H9 (cell line): ENCODE results near the gene WAPL. TPM values are rescaled to one million over a fixed set of nuclear protein-coding genes. Genes with fewer than 3 reads are reported as not detected.

Experiments used
- DNase-seq: peaks from one replicate; pipeline ENCODE4 v3.0.0-alpha.2; 2017
- H2AFZ ChIP-seq: one replicate; pipeline ENCODE4 v1.6.1; 2013; ENCODE audit warnings: mild to moderate bottlenecking, low read length, control low read depth, moderate library complexity
- H2AK5ac ChIP-seq: 2 replicates; pipeline ENCODE4 v1.6.1; 2013; ENCODE audit warnings: low read length, control low read depth, mixed read lengths; ENCODE audit not compliant: insufficient read length
- H2BK120ac ChIP-seq: one replicate; pipeline ENCODE4 v1.6.1; 2013; ENCODE audit warnings: low read depth, mild to moderate bottlenecking, low read length, control low read depth, inconsistent platforms; ENCODE audit not compliant: poor library complexity, severe bottlenecking
- H2BK12ac ChIP-seq: 2 replicates; pipeline ENCODE4 v1.6.1; 2013; ENCODE audit warnings: low read length, control low read depth, mixed read lengths, low read depth; ENCODE audit not compliant: insufficient read length
- H2BK15ac ChIP-seq: 2 replicates; pipeline ENCODE4 v1.6.1; 2013; ENCODE audit warnings: low read depth, low read length, control low read depth
- H2BK20ac ChIP-seq: one replicate; pipeline ENCODE4 v1.6.1; 2013; ENCODE audit warnings: low read depth, mild to moderate bottlenecking, low read length, control low read depth, inconsistent platforms; ENCODE audit not compliant: poor library complexity, severe bottlenecking
- H2BK5ac ChIP-seq: 2 replicates; pipeline ENCODE4 v1.6.1; 2013; ENCODE audit warnings: low read length, control low read depth, mixed read lengths; ENCODE audit not compliant: insufficient read length
- H3K14ac ChIP-seq: 2 replicates; pipeline ENCODE4 v1.6.1; 2013; ENCODE audit warnings: low read length, control low read depth; ENCODE audit not compliant: insufficient read depth
- H3K18ac ChIP-seq: 2 replicates; pipeline ENCODE4 v1.6.1; 2013; ENCODE audit warnings: low read depth, mild to moderate bottlenecking, mixed read lengths, low read length, control low read depth; ENCODE audit not compliant: insufficient read length
- H3K23ac ChIP-seq: 2 replicates; pipeline ENCODE4 v1.6.1; 2013; ENCODE audit warnings: low read length, control low read depth, mixed read lengths, low read depth; ENCODE audit not compliant: insufficient read length
- H3K23me2 ChIP-seq: 2 replicates; pipeline ENCODE4 v1.6.1; 2013; ENCODE audit warnings: low read depth, mild to moderate bottlenecking, mixed read lengths, low read length, control low read depth; ENCODE audit not compliant: insufficient read length, poor library complexity, severe bottlenecking
- H3K27ac ChIP-seq: 2 replicates; pipeline ENCODE4 v1.5.1; 2013; ENCODE audit warnings: low read length, control low read depth, mixed read lengths, low read depth; ENCODE audit not compliant: insufficient read length
- H3K27me3 ChIP-seq: 2 replicates; pipeline ENCODE4 v1.6.1; 2013; ENCODE audit warnings: low read length, control low read depth, inconsistent platforms; ENCODE audit not compliant: insufficient read depth
- H3K4ac ChIP-seq: 2 replicates; pipeline ENCODE4 v1.6.1; 2013; ENCODE audit warnings: low read depth, mild to moderate bottlenecking, control low read depth, inconsistent platforms, low read length, moderate library complexity
- H3K4me1 ChIP-seq: 2 replicates; pipeline ENCODE4 v1.6.1; 2013; ENCODE audit warnings: low read length, control low read depth, inconsistent platforms; ENCODE audit not compliant: insufficient read depth
- H3K4me2 ChIP-seq: 2 replicates; pipeline ENCODE4 v1.6.1; 2013; ENCODE audit warnings: low read length, control low read depth, mixed read lengths; ENCODE audit not compliant: insufficient read length, insufficient read depth
- H3K56ac ChIP-seq: 2 replicates; pipeline ENCODE4 v1.6.1; 2013; ENCODE audit warnings: low read depth, mild to moderate bottlenecking, mixed read lengths, low read length, control low read depth; ENCODE audit not compliant: insufficient read length
- H3K79me1 ChIP-seq: 2 replicates; pipeline ENCODE4 v1.6.1; 2013; ENCODE audit warnings: low read depth, mild to moderate bottlenecking, moderate library complexity, low read length, control low read depth, inconsistent platforms; ENCODE audit not compliant: insufficient read depth, poor library complexity, severe bottlenecking
- H3K79me2 ChIP-seq: 2 replicates; pipeline ENCODE4 v1.6.1; 2013; ENCODE audit warnings: low read length, control low read depth, inconsistent platforms; ENCODE audit not compliant: insufficient read depth
- H3K9ac ChIP-seq: 2 replicates; pipeline ENCODE4 v1.6.1; 2013; ENCODE audit warnings: low read length, control low read depth, mixed read lengths; ENCODE audit not compliant: insufficient read length; ENCODE audit errors: extremely low read depth
- H3K9me3 ChIP-seq: one replicate; pipeline ENCODE4 v1.6.1; 2013; ENCODE audit warnings: low read depth, low read length, inconsistent platforms; ENCODE audit not compliant: control insufficient read depth
- H3T11ph ChIP-seq: one replicate; pipeline ENCODE4 v1.6.1; 2013; ENCODE audit warnings: mild to moderate bottlenecking, low read length, control low read depth, inconsistent platforms
- H4K20me1 ChIP-seq: one replicate; pipeline ENCODE4 v1.6.1; 2013; ENCODE audit not compliant: control insufficient read depth, insufficient read length, insufficient read depth
- H4K5ac ChIP-seq: 2 replicates; pipeline ENCODE4 v1.6.1; 2013; ENCODE audit warnings: low read depth, mild to moderate bottlenecking, mixed read lengths, low read length, control low read depth; ENCODE audit not compliant: insufficient read length
- H4K8ac ChIP-seq: replicated peaks from 2 replicates; pipeline ENCODE4 v1.6.1; 2013; ENCODE audit warnings: low read length, control low read depth, mixed read lengths, low read depth; ENCODE audit not compliant: insufficient read length
- H4K91ac ChIP-seq: 2 replicates; pipeline ENCODE4 v1.6.1; 2013; ENCODE audit warnings: low read depth, mild to moderate bottlenecking, moderate library complexity, mixed read lengths, low read length, control low read depth; ENCODE audit not compliant: insufficient read length
- H3K27ac Mint-ChIP-seq, 3 experiments: 2 replicates in 2 of 3; 3 replicates in 1 of 3; pipeline ENCODE4 v1.8.0; 2020 to 2021; ENCODE audit warnings: mixed read lengths in 3 of 3, mild to moderate bottlenecking in 1 of 3, moderate library complexity in 1 of 3
- H3K27me3 Mint-ChIP-seq: 2 replicates; pipeline ENCODE4 v1.8.0; 2021; ENCODE audit warnings: low read depth, mild to moderate bottlenecking, moderate library complexity, mixed read lengths
- H3K36me3 Mint-ChIP-seq, 3 experiments: 2 replicates in 2 of 3; 3 replicates in 1 of 3; pipeline ENCODE4 v1.8.0; 2020 to 2021; ENCODE audit warnings: low read depth in 3 of 3, mixed read lengths in 3 of 3; ENCODE audit not compliant: insufficient read depth in 1 of 3
- H3K4me1 Mint-ChIP-seq, 2 experiments: 2 replicates each; pipeline ENCODE4 v1.8.0; 2020; ENCODE audit warnings: mixed read lengths in 2 of 2
- H3K4me3 Mint-ChIP-seq, 2 experiments: 2 replicates in 1 of 2; 3 replicates in 1 of 2; pipeline ENCODE4 v1.8.0; 2020 to 2021; ENCODE audit warnings: mild to moderate bottlenecking in 2 of 2, mixed read lengths in 2 of 2, moderate library complexity in 1 of 2
- H3K9me3 Mint-ChIP-seq, 2 experiments: 2 replicates in 1 of 2; 3 replicates in 1 of 2; pipeline ENCODE4 v1.8.0; 2020; ENCODE audit warnings: mild to moderate bottlenecking in 2 of 2, mixed read lengths in 2 of 2, moderate library complexity in 1 of 2
- CTCF ChIP-seq: fragments of 200-600 bp; sonication (generic); conservative IDR thresholded peaks from 3 replicates; pipeline ENCODE4 v1.8.0; 2021; ENCODE audit warnings: antibody characterized with exemption, mild to moderate bottlenecking
- whole genome bisulfite sequencing: extraction: QIAGEN DNeasy Blood & Tissue Kit; methylation state at CpG from one replicate; pipeline ENCODE4 v1.1.7; 2013; ENCODE audit warnings: missing lambda C conversion rate, low lambda C conversion rate, mixed read lengths; ENCODE audit not compliant: insufficient read length; ENCODE audit errors: extremely low coverage; 5-methylcytosine and 5-hydroxymethylcytosine counted together
- total RNA-seq: library from RNA; stranded (reverse); gene quantifications from 2 replicates; pipeline ENCODE4 v1.2.1, GENCODE V29; 2021

Gene WAPL
- total RNA-seq, 1 experiment from 2014 or later: 61.4 TPM

- no peaks in the 10 kb centered on the region for H3K27me3 ChIP-seq
- H3K4me1 ChIP-seq: no peaks in the 10 kb centered on the region; the same call in none of the 2 replicates
- no peak overlapping the region for H4K8ac ChIP-seq
- no CpG with 5 or more reads among the region's 10 CpGs for WGBS
- peak overlapping the region; percentile 80 for H3K9ac ChIP-seq
- no peaks in the 10 kb centered on the region for H3K9me3 ChIP-seq
- H2BK120ac ChIP-seq: no peak overlapping the region
- no peaks in the 10 kb centered on the region for H3K79me2 ChIP-seq
- H2BK20ac ChIP-seq: no peak overlapping the region
- H3K36me3 Mint-ChIP-seq: peaks cover 48 to 75% (median 72%) of the 10 kb centered on the region in 3 experiments
- TF ChIP-seq CTCF: no peak
- H3T11ph ChIP-seq: no peak overlapping the region
- H3K56ac ChIP-seq: no peak overlapping the region
- no peaks in the 10 kb centered on the region for H3K9me3 Mint-ChIP-seq
- H2AFZ ChIP-seq: no peak overlapping the region
- no peaks in the 10 kb centered on the region for H3K79me1 ChIP-seq
- no peaks in the 10 kb centered on the region for H4K20me1 ChIP-seq
- H3K4ac ChIP-seq: no peak overlapping the region; the same call in 1 of the 2 replicates
- H4K5ac ChIP-seq: no peak overlapping the region
- H3K4me2 ChIP-seq: no peak overlapping the region
- H3K18ac ChIP-seq: no peak overlapping the region
- no peak overlapping the region for H2AK5ac ChIP-seq
- peak; percentile 37 for DNase-seq
- H3K27ac Mint-ChIP-seq: peak overlapping the region; percentile 81 to 91 (median 85)
- H3K4me3 Mint-ChIP-seq: no peak overlapping the region; a peak in 1 of 5 replicates
- no peak overlapping the region for H4K91ac ChIP-seq
- no peak overlapping the region for H3K14ac ChIP-seq
- H2BK12ac ChIP-seq: peak overlapping the region; percentile 93
- H3K27ac ChIP-seq: peak overlapping the region; percentile 97
- no peaks in the 10 kb centered on the region for H3K27me3 Mint-ChIP-seq
- H3K4me1 Mint-ChIP-seq: peaks cover 9% of the 10 kb centered on the region in 2 experiments
- H2BK15ac ChIP-seq: no peak overlapping the region
- no peak overlapping the region for H3K23ac ChIP-seq
- no peak overlapping the region for H2BK5ac ChIP-seq
- H3K23me2 ChIP-seq: no peaks in the 10 kb centered on the region
These were observed 59.4 kb downstream of the WAPL start for GRCh38 chr10:86461963-86462804.
